PC-9 (cell line): ENCODE data around the gene RNF169.

Experiments
- EZH2 ChIP-seq: fragments of 200-600 bp; sonication (generic); IDR thresholded peaks from 2 replicates; pipeline ENCODE4 v1.8.0; 2017; ENCODE audit warnings: antibody characterized with exemption, low read depth
- TF ChIP-seq, protein P1 (sequence below): fragments of 200-600 bp; sonication (generic); conservative IDR thresholded peaks from 2 replicates; pipeline ENCODE4 v1.6.1; 2017; ENCODE audit warnings: mixed run types, antibody characterized with exemption, mild to moderate bottlenecking, moderate library complexity

DNA sequence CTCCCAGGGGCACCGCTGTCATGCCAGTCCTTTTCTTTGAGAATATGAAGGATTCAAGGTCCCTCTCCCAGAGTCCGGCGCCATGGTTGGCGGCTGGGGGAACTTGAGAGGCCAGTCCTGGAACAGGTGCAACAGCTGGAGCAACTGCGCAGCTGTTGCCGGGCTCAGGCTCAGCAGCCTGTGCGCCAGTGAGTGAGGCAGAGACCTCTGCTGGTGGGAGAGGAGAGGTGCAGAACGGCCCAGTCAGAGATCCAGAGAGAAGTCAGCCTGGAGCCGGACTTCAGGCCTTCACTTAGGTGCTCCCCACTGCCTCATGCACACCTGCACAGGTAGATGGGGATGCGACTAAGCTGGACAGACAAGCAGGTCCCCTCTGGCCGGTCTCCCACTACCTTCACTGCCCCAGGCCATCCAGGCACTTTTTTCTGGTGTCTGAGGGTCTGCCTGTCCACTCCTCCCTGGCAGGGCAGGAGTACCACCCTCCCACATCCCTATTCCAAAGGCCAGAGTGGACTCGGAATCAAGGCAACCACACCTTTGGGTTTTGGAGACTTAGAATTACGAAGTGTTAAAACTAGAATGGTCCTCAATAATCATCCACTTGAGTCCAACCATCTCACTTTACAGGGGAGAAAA, 22.0 kb upstream of the RNF169 start:
- no peak for TF ChIP-seq EZH2
- TF ChIP-seq, protein P1, sequence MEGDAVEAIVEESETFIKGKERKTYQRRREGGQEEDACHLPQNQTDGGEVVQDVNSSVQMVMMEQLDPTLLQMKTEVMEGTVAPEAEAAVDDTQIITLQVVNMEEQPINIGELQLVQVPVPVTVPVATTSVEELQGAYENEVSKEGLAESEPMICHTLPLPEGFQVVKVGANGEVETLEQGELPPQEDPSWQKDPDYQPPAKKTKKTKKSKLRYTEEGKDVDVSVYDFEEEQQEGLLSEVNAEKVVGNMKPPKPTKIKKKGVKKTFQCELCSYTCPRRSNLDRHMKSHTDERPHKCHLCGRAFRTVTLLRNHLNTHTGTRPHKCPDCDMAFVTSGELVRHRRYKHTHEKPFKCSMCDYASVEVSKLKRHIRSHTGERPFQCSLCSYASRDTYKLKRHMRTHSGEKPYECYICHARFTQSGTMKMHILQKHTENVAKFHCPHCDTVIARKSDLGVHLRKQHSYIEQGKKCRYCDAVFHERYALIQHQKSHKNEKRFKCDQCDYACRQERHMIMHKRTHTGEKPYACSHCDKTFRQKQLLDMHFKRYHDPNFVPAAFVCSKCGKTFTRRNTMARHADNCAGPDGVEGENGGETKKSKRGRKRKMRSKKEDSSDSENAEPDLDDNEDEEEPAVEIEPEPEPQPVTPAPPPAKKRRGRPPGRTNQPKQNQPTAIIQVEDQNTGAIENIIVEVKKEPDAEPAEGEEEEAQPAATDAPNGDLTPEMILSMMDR: peak; percentile 96
